ENCODE results near the gene ASTN2.

DNA sequence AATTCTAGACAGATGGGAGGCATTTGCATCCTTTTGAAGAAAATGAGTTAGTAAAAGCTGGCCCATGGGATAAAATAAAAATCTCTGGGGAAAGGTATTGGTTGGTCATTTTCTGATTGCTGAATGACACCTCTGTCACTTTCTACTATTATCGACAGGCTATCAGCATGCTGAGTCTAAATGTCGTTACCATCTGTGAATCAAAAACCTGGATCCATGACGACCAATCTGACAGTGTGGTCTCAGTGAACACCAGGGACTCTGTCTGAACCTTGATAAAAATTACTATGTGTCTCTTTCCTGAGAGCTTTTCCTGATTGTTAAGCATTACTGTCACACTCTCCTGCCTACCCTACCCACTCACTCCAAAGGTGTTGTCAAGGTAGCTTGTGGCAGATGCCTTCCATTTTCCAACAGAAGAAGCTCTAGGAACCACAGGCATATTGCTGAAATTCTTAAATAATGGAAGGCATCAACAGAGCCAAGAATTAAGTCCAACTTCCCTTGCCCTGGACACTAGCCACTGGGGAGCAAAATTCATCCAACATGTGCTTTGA, 12.6 kb upstream of the ASTN2 start:
- TF ChIP-seq, protein P1, sequence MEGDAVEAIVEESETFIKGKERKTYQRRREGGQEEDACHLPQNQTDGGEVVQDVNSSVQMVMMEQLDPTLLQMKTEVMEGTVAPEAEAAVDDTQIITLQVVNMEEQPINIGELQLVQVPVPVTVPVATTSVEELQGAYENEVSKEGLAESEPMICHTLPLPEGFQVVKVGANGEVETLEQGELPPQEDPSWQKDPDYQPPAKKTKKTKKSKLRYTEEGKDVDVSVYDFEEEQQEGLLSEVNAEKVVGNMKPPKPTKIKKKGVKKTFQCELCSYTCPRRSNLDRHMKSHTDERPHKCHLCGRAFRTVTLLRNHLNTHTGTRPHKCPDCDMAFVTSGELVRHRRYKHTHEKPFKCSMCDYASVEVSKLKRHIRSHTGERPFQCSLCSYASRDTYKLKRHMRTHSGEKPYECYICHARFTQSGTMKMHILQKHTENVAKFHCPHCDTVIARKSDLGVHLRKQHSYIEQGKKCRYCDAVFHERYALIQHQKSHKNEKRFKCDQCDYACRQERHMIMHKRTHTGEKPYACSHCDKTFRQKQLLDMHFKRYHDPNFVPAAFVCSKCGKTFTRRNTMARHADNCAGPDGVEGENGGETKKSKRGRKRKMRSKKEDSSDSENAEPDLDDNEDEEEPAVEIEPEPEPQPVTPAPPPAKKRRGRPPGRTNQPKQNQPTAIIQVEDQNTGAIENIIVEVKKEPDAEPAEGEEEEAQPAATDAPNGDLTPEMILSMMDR (IDR thresholded peaks at IDR 0.05; ENCODE audit: low read depth, low read length) = no peak
- TF ChIP-seq POLR2A (IDR thresholded peaks at IDR 0.05; ENCODE audit: extremely low read depth, insufficient read length) = no peak
- TF ChIP-seq MYC (IDR thresholded peaks at IDR 0.05; ENCODE audit: low read depth, low read length) = no peak
- TF ChIP-seq, protein P2, sequence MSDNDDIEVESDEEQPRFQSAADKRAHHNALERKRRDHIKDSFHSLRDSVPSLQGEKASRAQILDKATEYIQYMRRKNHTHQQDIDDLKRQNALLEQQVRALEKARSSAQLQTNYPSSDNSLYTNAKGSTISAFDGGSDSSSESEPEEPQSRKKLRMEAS (IDR thresholded peaks at IDR 0.05; ENCODE audit: low read depth, low read length) = no peak
